ENCODE measurements around the gene TLE2. TPM values are rescaled to one million over a fixed set of nuclear protein-coding genes. Genes with fewer than 3 reads are reported as not detected.
A peak's percentile ranks its signal among the peaks of the same experiment; 100 is the strongest.
"Not testable (repeated sequence)": the region's sequence is repeated elsewhere in the genome, so short reads cannot be mapped to it uniquely, and the experiment has no call there.

Gene TLE2
- total RNA-seq, 4 donors from 2014 or later: 87.5 to 184 (median 122) TPM

- TF ChIP-seq EP300 (IDR thresholded peaks at IDR 0.05) (no peak), POLR2A (IDR thresholded peaks at IDR 0.05) (no peak), CTCF (IDR thresholded peaks at IDR 0.05) (no peak)
- WGBS, 2 donors: 63 to 68% methylated on average over 15 to 21 of the region's 21 CpGs
- peaks cover 0 to 63% (median 24%) of the 10 kb centered on the region in 4 donors for H3K4me1 ChIP-seq
- H3K4me3 ChIP-seq: no peak overlapping the region
- H3K27me3 ChIP-seq: no peaks in the 10 kb centered on the region
- H3K9me3 ChIP-seq: no peaks in the 10 kb centered on the region
- H3K27ac ChIP-seq: peak overlapping the region in 2 of 4 donors; percentile 32 to 99
- DNase-seq (ENCODE audit: low spot score in 2 of 2): no peak
- H3K36me3 ChIP-seq: peaks cover 0 to 58% (median 14%) of the 10 kb centered on the region in 3 donors
Measured at GRCh38 chr19:3053780-3054179, 24.7 kb upstream of the TLE2 start.

GRCh38 chr19:3053218-3053621 is 24.1 kb upstream of the TLE2 start:
- DNase-seq (ENCODE audit: low spot score in 2 of 2): no peak
- WGBS, 2 donors: 72 to 76% methylated on average over 15 of the region's 15 CpGs

GRCh38 chr19:3050016-3050415 is 20.9 kb upstream of the TLE2 start:
- Histone ChIP-seq H3K36me3 (peaks cover 0 to 21% (median under 1%) of the 10 kb centered on the region in 3 donors), H3K4me1 (peaks cover 0 to 49% (median 10%) of the 10 kb centered on the region in 4 donors)
- not testable (repeated sequence) for H3K4me3 ChIP-seq; H3K27ac ChIP-seq; DNase-seq (ENCODE audit: low spot score in 2 of 2); H3K27me3 ChIP-seq; H3K9me3 ChIP-seq
- 98 to 99% methylated on average over 5 to 7 of the region's 7 CpGs for WGBS, 2 donors

More at GRCh38 chr19:3053218-3053621, 24.1 kb upstream of the TLE2 start:
- H3K27ac ChIP-seq: peak overlapping the region in 1 of 4 donors; percentile 99
- TF ChIP-seq POLR2A (IDR thresholded peaks at IDR 0.05): no peak
- TF ChIP-seq EP300 (IDR thresholded peaks at IDR 0.05): no peak
- TF ChIP-seq CTCF (IDR thresholded peaks at IDR 0.05): no peak
- no peaks in the 10 kb centered on the region for H3K27me3 ChIP-seq
- H3K4me3 ChIP-seq: no peak overlapping the region
- H3K4me1 ChIP-seq: peaks cover 0 to 58% (median 23%) of the 10 kb centered on the region in 4 donors
- H3K9me3 ChIP-seq: no peaks in the 10 kb centered on the region
- H3K36me3 ChIP-seq: peaks cover 0 to 53% (median 14%) of the 10 kb centered on the region in 3 donors

- TF ChIP-seq CTCF (IDR thresholded peaks at IDR 0.05): no peak
- TF ChIP-seq EP300 (IDR thresholded peaks at IDR 0.05): no peak
- TF ChIP-seq POLR2A (IDR thresholded peaks at IDR 0.05): no peak
- peaks cover 0 to 40% (median 9%) of the 10 kb centered on the region in 4 donors for H3K4me1 ChIP-seq
- WGBS, 2 donors: 91 to 97% methylated on average over 3 of the region's 3 CpGs
- no peaks in the 10 kb centered on the region for H3K9me3 ChIP-seq
- no peak for DNase-seq (ENCODE audit: low spot score in 2 of 2)
- H3K4me3 ChIP-seq: no peak overlapping the region
- peaks cover 0 to 11% (median 0%) of the 10 kb centered on the region in 3 donors for H3K36me3 ChIP-seq
- H3K27ac ChIP-seq: peak overlapping the region in 3 of 4 donors; percentile 10 to 92 (median 15)
- H3K27me3 ChIP-seq: no peaks in the 10 kb centered on the region
Measured at GRCh38 chr19:3049089-3049488, 20.0 kb upstream of the TLE2 start.

GRCh38 chr19:3048190-3048533 is 19.1 kb upstream of the TLE2 start:
- peaks cover 0 to 31% (median 9%) of the 10 kb centered on the region in 4 donors for H3K4me1 ChIP-seq
- H3K9me3 ChIP-seq: no peaks in the 10 kb centered on the region
- 88 to 91% methylated on average over 5 of the region's 5 CpGs for WGBS, 2 donors
- H3K27me3 ChIP-seq: no peaks in the 10 kb centered on the region
- peak overlapping the region; percentile 82 to 96 (median 91) for H3K27ac ChIP-seq
- no peak for TF ChIP-seq CTCF (IDR thresholded peaks at IDR 0.05)
- no peak for TF ChIP-seq POLR2A (IDR thresholded peaks at IDR 0.05)
- TF ChIP-seq EP300 (IDR thresholded peaks at IDR 0.05): no peak
- peak overlapping the region in 1 of 4 donors; percentile 32 for H3K4me3 ChIP-seq
- no peak for DNase-seq (ENCODE audit: low spot score in 2 of 2)
- peaks cover 0 to 2% (median 0%) of the 10 kb centered on the region in 3 donors for H3K36me3 ChIP-seq
